Measurements from ENCODE around the gene TCEAL3. TPM values are rescaled to one million over a fixed set of nuclear protein-coding genes. Genes with fewer than 3 reads are reported as not detected.
A peak's percentile ranks its signal among the peaks of the same experiment; 100 is the strongest.

Gene TCEAL3
- total and polyA plus RNA-seq, 2 experiments from 2014 or later: 20.0 to 23.0 TPM

GRCh38 chrX:103613362-103613890 is 5.7 kb downstream of the TCEAL3 start:
- no peak for DNase-seq (ENCODE audit: low read depth in 1 of 2, low spot score in 1 of 2)

GRCh38 chrX:103614999-103615398 is 7.2 kb downstream of the TCEAL3 start:
- H3K36me3 ChIP-seq: no peaks in the 10 kb centered on the region
- DNase-seq (ENCODE audit: low read depth in 1 of 2, low spot score in 1 of 2): no peak
- TF ChIP-seq CTCF (IDR thresholded peaks at IDR 0.05; ENCODE audit: low read depth, low read length): no peak
- H3K27me3 ChIP-seq: no peaks in the 10 kb centered on the region
- no peak overlapping the region for H3K4me3 ChIP-seq
- H3K4me1 ChIP-seq (ENCODE audit: low read depth): no peaks in the 10 kb centered on the region
- H3K27ac ChIP-seq: no peak overlapping the region
- no peaks in the 10 kb centered on the region for H3K9me3 ChIP-seq (ENCODE audit: low read depth)

More at GRCh38 chrX:103613362-103613890, 5.7 kb downstream of the TCEAL3 start:
- no peak overlapping the region for H3K4me3 ChIP-seq
- H3K27me3 ChIP-seq: no peaks in the 10 kb centered on the region
- no peaks in the 10 kb centered on the region for H3K4me1 ChIP-seq (ENCODE audit: low read depth)
- H3K27ac ChIP-seq: no peak overlapping the region
- TF ChIP-seq CTCF (IDR thresholded peaks at IDR 0.05; ENCODE audit: low read depth, low read length): no peak
- H3K36me3 ChIP-seq: no peaks in the 10 kb centered on the region
- H3K9me3 ChIP-seq (ENCODE audit: low read depth): no peaks in the 10 kb centered on the region

DNA sequence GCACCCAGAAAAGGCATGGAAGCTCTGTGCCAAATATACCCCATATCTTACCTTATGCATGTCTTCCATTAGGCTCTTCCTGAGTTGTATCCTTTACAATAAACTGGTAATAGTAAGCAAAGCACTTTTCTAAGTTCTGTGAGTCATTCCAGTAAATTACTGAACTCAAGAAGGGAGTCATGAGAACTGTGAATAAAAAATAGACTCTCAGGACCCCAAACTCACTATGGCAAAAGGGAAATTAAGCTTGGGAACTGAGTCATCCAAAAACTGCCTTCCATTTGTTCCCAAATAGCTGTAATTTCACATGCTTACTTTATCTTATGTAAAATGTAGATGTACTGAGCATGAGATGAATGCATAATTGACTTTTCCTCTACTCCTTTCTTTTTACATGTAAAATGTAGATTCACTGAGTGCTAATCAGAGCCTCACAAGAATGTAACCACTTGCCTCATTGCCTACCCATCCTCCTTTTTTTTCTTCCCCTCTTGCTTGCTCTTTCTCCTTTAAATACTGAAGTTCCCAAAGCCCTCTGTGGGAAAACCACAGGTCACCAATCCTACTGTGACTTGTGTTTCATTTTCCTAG is 8.1 kb downstream of the TCEAL3 start:
- no peaks in the 10 kb centered on the region for H3K4me1 ChIP-seq (ENCODE audit: low read depth)
- TF ChIP-seq CTCF (IDR thresholded peaks at IDR 0.05; ENCODE audit: low read depth, low read length): no peak
- no peak overlapping the region for H3K27ac ChIP-seq
- DNase-seq (ENCODE audit: low read depth in 1 of 2, low spot score in 1 of 2): no peak
- no peak overlapping the region for H3K4me3 ChIP-seq
- no peaks in the 10 kb centered on the region for H3K9me3 ChIP-seq (ENCODE audit: low read depth)
- H3K36me3 ChIP-seq: no peaks in the 10 kb centered on the region
- H3K27me3 ChIP-seq: no peaks in the 10 kb centered on the region

- H3K27ac ChIP-seq: no peak overlapping the region
- no peak overlapping the region for H3K4me3 ChIP-seq
- H3K9me3 ChIP-seq (ENCODE audit: low read depth): no peaks in the 10 kb centered on the region
- H3K36me3 ChIP-seq: no peaks in the 10 kb centered on the region
- H3K4me1 ChIP-seq (ENCODE audit: low read depth): no peaks in the 10 kb centered on the region
- no peaks in the 10 kb centered on the region for H3K27me3 ChIP-seq
- TF ChIP-seq CTCF (IDR thresholded peaks at IDR 0.05; ENCODE audit: low read depth, low read length): no peak
- DNase-seq (ENCODE audit: low read depth in 1 of 2, low spot score in 1 of 2): no peak
These were observed 9.0 kb downstream of the TCEAL3 start for GRCh38 chrX:103616676-103617186.

DNA sequence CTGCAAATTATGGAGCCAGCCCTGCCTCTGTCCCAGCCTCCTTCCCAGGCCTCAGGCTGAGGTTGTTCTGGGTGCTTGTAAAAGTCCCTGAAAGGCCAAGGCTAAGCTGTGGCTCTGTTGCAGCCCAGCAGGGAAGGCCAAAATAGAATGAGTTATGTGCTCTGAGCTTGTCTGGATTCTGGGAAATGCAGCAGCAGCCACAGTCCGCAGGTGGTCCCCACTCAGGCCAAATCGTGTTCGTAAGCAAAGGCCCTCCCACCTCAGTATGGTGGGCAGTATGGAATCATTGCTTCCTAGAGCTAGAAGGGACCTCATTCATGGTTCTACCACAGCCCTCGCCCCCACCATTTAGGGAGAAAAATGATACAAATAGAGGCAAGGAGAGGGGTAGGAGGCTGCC is 16.3 kb downstream of the TCEAL3 start:
- no peaks in the 10 kb centered on the region for H3K9me3 ChIP-seq (ENCODE audit: low read depth)
- no peaks in the 10 kb centered on the region for H3K27me3 ChIP-seq
- no peaks in the 10 kb centered on the region for H3K36me3 ChIP-seq
- no peak for TF ChIP-seq CTCF (IDR thresholded peaks at IDR 0.05; ENCODE audit: low read depth, low read length)
- peak overlapping the region; percentile 79 for H3K27ac ChIP-seq
- no peak overlapping the region for H3K4me3 ChIP-seq
- peaks cover 10% of the 10 kb centered on the region for H3K4me1 ChIP-seq (ENCODE audit: low read depth)
- no peak for DNase-seq (ENCODE audit: low read depth in 1 of 2, low spot score in 1 of 2)
